Activated CD4-positive, CD25-positive, alpha-beta regulatory T cell treated with anti-CD3 and anti-CD28 coated beads, Interleukin-2, amount 50 U/mL, for 24 hours (primary cell): ENCODE measurements around the gene TULP1.

ENCODE experiments used
- ATAC-seq, 2 donors: fragments of 150-1000 bp; cut with Tn5 transposase; one replicate each; pipeline ENCODE4 v1.10.0; 2021; ENCODE audit warnings: mild to moderate bottlenecking in 1 of 2, moderate library complexity in 1 of 2

TULP1 gene

DNA sequence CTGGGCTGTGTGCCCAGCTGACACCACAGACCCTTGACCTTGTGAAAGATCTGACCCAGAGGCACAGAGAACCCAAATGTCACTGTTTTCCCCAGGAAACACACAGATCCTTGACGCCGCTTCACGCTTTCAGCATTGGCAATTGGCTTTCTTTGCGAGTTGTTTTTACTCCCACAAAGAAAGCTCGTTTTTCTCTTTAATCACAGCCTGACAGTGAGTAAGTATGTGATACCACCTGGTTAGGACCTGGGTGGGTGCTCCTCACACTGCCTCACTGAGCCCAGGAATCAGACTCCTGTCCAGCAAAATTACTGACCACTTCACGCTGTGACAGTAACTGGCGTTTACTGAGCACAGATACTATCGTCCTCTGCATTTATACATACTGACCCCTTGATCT lies 31.5 kb downstream of the TULP1 start:
- no peak for ATAC-seq

- no peak for ATAC-seq
These were observed 32.5 kb downstream of the TULP1 start for GRCh38 chr6:35480176-35480575.

- no peak for ATAC-seq
These were observed 34.4 kb downstream of the TULP1 start for GRCh38 chr6:35478259-35478658.

DNA sequence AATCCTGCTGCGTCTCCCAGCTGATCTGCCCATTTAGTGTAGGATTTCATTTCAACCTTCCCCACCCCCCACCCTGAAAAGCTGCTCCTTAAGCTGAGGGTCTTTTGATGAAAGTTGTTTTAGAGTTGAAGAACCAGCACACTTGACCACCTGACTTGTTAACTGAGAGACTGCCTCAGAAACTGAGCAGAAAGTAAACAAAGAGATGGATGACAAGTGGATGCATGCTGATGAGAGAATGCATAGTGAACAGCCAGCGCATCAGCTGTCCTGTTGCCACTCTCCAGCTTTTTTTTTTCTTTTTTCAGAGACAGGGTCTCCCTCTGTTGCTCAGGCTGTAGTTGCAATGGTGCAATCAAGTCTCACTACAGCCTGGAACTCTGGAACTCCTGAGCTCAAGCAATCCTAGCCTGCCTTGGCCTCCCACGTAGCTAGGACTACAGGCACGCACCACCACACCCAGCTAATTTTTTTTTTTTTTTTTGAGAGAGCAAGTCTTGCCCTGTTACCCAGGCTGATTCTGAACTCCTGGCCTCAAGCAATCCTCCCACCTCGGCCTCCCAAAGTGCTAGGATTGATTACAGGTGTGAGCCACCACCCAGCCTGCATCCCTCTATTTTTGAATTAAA lies 35.0 kb downstream of the TULP1 start:
- no peak for ATAC-seq

DNA sequence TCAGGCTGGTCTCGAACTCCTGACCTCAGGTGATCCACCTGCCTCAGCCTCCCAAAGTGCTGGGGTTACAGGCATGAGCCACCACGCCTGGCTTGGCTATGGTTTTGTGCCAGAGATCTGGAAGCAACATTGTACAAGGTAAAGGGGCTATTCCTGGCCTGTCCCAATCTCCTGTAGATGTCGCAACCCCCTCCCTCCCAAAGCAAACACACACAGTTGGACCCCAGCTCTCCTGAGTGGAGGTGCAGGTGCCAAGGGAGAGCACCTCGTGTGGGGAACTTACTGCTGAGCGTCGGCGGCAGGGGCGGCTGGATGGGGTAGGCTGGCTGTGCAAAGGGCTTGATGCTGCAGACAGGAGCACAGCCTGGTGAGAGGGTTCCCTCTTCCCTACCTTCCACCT lies 35.7 kb downstream of the TULP1 start:
- ATAC-seq: no peak

DNA sequence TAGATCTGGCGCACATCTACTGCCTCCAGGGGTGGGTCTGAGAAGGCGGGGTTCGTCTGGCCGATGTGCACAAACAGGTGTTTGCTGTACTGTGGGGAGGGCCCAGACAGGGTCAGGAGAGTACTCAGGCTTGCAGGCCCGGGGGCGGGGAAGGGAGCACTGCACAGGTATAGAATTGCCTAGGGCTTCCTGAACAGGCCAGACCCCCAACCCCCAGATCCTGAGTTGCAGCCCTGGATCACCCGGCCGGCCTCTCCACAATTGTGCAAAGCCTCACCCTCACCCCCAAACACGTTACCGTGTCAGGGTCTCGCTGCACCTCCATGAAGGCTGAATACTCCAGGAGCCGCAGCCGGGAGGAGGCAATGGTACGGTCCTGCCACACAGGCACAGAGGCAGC lies 36.7 kb downstream of the TULP1 start:
- ATAC-seq: no peak

DNA sequence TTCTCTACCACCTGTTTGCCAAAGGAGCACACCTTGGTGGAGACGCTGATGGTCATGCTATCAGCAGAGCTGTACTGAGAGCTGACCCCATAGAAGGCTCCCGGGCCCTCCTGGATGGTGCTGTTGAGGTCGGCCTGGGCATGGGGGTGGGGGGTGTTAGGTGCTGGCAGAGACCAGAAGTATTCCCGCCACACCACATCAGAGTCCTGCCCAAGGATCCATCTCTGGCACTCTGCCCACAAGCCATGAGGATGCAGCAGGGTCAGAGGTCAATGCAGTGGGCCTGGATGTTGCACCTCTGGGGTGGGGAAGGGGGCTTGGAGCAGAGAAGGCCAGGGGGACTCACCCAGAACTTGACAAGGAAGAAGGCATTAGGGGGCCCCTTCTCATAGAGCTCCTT lies 37.1 kb downstream of the TULP1 start:
- no peak for ATAC-seq

DNA sequence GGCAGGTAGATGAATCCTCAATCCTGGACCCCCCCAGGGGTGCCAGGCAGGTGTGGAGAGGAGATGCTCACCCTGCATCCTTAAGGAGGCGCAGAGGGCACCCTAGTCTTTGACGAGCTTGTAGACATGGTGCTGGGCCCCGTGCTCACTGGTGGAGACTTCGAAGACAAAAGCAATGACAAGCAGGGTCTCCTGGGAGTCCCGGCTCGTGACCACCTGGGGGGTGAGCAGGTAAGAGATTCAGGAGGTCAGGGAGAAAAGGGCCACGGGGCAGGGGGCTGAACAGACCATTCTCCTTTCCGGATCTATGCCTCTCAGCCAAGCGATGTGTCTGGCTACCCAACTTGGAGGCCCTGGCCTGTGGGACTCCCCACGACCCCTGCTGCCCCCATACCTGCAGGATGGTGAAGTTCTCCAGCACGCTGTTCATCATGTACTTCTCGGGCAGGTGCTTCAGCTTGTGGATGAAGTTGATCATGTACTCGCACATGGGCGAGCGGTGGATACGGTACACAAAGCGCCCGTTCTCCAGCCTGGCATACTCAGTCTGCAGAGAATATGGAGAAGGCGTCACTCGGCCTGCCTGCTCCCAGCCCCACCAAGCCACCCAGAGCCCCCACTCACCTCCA lies 37.6 kb downstream of the TULP1 start:
- ATAC-seq: peak in 1 of 2 donors; percentile 1

DNA sequence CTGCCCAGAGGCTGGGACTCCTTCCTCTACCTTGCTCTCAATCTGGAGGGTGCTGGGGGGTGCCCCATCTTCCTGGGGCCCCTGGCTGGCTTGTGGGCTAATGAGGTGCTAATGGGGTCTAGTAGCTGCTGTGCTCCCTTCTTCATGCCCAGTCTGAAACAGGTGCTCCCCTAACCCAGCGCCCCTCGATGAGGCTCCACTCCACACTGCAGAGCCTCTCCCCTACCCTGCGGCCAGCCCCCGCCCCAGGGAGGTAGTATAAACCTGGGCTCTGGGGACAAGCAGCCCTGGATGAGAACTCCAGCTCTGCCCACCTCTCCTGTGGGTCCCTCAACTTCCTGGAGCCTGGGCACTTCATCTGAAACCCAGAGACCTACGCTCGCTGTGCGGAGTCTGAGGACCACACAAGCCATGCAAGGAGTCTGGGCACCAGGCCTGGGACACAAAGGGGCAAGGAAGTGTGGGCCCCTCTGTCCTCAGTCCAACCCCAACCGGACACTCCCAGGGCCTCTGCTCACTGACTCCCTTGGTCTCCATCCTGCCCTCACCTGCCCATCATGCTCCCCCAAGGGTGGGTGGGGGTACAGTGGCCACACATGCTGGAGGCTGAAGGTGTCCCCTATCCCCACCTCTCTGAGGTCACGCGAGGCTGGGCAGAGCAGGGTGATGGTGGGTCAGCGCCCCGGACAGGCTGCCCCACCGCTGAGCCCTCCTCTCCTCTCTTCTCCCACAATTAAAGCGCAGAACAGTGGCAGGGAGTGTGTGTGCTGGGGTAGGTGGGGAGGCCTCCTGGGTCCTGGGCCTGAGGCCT lies 38.4 kb downstream of the TULP1 start:
- peak; percentile 3 to 11 for ATAC-seq

DNA sequence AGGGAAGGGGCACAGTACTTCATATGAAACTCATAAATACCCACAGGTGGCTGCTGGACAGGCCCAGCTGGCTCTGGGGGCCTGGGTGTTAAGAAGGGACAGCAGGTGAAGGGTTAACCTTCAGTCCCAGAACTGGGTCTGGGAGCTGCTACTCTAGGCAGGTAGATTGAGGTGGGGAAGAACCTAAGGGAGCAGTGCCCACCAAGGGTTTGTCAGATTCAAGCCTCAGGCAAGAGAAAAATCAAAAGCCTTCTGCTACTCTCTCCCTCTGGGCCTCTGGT lies 38.9 kb downstream of the TULP1 start:
- ATAC-seq: peak in 1 of 2 donors; percentile 1

DNA sequence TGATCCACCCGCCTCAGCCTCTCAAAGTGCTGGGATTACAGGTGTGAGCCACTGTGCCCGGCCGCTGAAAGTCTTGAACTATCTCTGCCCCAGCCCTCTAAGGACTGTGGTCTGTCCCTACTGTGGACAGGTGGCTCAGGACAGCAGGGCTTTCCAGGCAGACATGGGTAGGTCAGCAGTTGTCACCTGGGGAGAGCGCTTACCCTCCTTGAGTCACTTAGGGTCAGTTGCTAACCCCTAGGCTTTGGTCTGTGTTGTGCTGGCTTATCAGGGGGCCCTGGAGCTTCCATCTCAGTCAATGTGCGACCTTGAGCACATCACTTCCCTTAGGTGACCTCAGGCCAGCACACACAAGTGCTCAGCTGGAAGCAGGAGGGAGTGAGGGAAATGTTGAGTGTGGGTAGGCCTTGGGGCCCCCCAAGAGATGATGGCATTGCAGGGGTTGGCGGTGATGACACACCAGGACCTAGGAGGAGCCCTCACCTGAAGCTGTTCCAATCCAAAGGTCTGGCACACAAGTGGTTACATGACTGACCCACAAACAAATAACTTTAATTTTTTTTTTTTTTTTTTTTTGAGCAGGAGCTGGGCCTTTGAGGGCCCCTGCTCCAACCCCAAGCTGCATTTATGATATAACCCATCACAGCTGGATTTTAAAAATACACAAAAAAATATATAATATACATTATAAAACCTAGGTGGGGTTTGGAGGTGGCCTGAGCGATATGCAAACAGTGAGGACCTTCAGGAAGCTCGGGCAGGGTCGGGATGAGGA lies 39.4 kb downstream of the TULP1 start:
- ATAC-seq: no peak

DNA sequence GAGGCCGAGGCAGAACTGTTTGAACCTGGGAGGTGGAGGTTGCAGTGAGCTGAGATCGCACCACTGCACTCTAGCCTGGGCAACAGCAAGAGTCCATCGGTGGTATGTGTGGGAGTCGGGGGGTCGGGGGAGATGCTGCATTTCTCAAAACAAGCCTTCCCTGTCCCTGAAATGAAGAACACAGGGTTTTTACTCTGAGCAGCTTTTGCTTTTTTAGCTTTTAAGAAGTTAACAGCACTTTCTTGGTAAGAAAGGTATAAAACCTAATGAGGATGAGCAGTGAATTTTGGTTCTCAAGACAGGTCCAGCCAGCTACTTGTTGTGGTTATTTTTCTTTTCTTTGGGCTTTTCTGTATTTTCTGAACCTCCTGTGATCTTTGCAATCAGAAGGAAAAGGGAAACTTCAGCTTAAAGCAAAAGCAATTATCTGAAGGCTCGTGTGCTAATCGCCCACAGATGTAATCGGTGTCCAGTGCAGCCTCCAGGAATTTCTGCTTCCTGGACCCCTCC lies 40.8 kb downstream of the TULP1 start:
- ATAC-seq: no peak

- no peak for ATAC-seq
These were observed 42.0 kb downstream of the TULP1 start for GRCh38 chr6:35470663-35471120.

GRCh38 chr6:35469751-35470662 lies 42.7 kb downstream of the TULP1 start:
- ATAC-seq: no peak

- peak; percentile 2 to 3 for ATAC-seq
These were observed 43.5 kb downstream of the TULP1 start for GRCh38 chr6:35468980-35469750.

DNA sequence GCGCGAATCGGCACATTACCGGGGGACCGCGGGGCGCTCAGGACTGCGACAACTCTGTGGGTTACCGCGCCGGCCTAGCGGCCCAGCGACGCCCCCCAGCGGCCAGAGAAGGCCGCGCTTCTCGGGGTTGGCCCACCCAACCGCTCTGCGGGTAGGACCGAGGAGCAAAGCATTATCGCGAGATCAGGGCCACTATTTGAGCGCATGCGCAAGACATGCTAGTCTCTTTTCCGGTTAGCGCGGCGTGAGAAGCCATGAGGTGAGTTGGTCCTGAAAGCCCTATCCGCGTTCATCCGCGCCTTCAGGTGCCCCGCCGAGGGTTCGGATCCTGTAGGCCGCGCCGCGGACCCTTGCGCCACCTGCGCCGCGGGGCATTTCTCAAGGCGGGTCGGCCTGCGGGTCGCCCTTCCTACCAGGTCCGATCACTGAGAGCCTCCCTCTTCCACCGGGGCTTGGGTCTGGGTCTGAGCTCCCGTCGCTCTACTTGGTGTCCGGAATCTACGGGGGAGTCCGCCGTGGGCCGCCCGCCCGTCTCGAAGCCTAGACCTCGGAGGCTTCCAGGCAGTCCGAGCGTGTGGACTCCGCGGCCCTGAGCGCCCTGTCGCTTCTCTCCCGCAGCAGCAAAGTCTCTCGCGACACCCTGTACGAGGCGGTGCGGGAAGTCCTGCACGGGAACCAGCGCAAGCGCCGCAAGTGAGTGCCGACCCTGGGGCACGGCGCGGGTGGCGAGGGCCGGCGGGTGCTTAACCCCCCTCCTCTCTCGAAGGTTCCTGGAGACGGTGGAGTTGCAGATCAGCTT lies 44.3 kb downstream of the TULP1 start, which contains the start of gene RPL10A:
Gene RPL10A, plus strand, starts transcription at position 221 of the 799 bp plus-strand sequence. Its CDS starts 34 bp downstream, at position 255.
- peak; percentile 90 to 91 for ATAC-seq

DNA sequence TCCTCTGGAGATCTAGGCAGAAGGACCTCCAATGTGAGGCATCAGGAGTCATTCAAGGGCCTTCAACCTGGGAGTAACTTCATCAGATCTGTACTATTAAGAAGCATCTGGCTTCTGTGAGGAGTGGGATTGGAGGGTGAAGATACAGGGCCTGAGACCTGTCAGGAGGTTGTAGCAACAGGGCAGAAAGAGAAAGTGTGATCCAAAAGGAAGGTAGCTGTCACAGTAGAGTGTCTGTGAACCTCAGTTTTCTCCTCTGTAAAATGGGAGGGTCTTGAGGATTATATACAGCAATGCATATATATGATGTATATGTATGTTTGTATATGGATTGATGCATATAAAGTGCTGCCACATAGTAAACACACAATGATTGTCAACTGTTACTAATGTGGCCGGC lies 47.0 kb downstream of the TULP1 start:
- ATAC-seq: no peak

DNA sequence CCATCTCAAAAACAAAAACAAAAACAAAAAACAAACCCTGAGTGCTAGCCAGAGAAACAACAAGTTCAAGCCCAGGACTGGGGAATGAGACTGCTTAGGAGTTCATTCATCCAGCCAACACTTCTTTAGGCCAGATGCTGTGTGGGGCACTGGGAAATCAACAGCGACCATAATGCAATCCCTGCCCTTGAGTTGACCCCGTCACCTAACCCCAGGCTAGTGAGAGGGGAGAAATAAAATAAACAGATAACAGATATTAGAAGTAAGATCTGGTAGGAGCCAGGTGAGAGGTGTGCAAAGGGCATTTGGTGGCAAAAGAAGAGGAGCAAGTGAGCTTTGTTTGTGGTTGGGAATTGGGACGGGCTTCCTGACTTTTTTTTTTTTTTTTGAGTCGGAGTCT lies 49.4 kb downstream of the TULP1 start:
- ATAC-seq: no peak

GRCh38 chr6:35461270-35461669 lies 51.4 kb downstream of the TULP1 start:
- no peak for ATAC-seq

GRCh38 chr6:35457907-35458306 lies 54.8 kb downstream of the TULP1 start:
- ATAC-seq: no peak
